PC-9 (cell line): ENCODE measurements around the gene ALDH3A1. TPM values are rescaled to one million over a fixed set of nuclear protein-coding genes. Genes with fewer than 3 reads are reported as not detected.

Experiments
- BruUV-seq: library from RNA; stranded (reverse); fragments of 400-500 nt; replicated peaks from 2 replicates; lab custom pipeline; 2021; lab: Mats Ljungman, UMichigan
- CTCF ChIA-PET: fragments of 300-600 bp; sonication (Branson Sonifier 250); formaldehyde crosslinking; loops from one replicate; lab custom pipeline; 2022; ENCODE audit warnings: antibody characterized with exemption; lab: Charles Lee
- POLR2A ChIA-PET: fragments of 300-600 bp; sonication (Branson Sonifier 250); formaldehyde crosslinking; loops from one replicate; lab custom pipeline; 2022; ENCODE audit warnings: antibody characterized with exemption; ENCODE audit not compliant: unreplicated experiment; lab: Charles Lee
- DNase-seq, 2 experiments: peaks; one replicate each; pipeline versions ENCODE4 v3.0.0 to v3.0.0-alpha.2; 2015 to 2022; ENCODE audit warnings: mixed read lengths in 1 of 2
- H2AFZ ChIP-seq: fragments of 200-600 bp; sonication (generic); 2 replicates; pipeline ENCODE4 v1.8.1; 2017; ENCODE audit warnings: antibody characterized with exemption
- H3F3A ChIP-seq: fragments of 200-600 bp; sonication (generic); 2 replicates; pipeline ENCODE4 v1.8.1; 2017; ENCODE audit warnings: antibody characterized with exemption, mild to moderate bottlenecking, low read depth; ENCODE audit not compliant: insufficient read depth
- H3K27ac ChIP-seq: fragments of 200-600 bp; sonication (generic); 2 replicates; pipeline ENCODE4 v1.6.1; 2016; ENCODE audit warnings: mixed run types
- H3K27me3 ChIP-seq: fragments of 200-600 bp; sonication (generic); 2 replicates; pipeline ENCODE4 v1.6.1; 2016; ENCODE audit warnings: low read depth, mixed run types; ENCODE audit not compliant: insufficient read depth
- H3K36me3 ChIP-seq: fragments of 200-600 bp; sonication (generic); 2 replicates; pipeline ENCODE4 v1.6.1; 2016; ENCODE audit warnings: low read depth, mixed run types
- H3K4me1 ChIP-seq: fragments of 200-600 bp; sonication (generic); replicated peaks from 2 replicates; pipeline ENCODE4 v1.6.1; 2016; ENCODE audit warnings: mixed run types; ENCODE audit not compliant: insufficient read depth
- H3K4me2 ChIP-seq: fragments of 200-600 bp; sonication (generic); 2 replicates; pipeline ENCODE4 v1.6.1; 2017; ENCODE audit warnings: mixed run types
- H3K4me3 ChIP-seq: fragments of 200-600 bp; sonication (generic); 2 replicates; pipeline ENCODE4 v1.6.1; 2016; ENCODE audit warnings: mixed run types
- H3K79me2 ChIP-seq: fragments of 200-600 bp; sonication (generic); 2 replicates; pipeline ENCODE4 v1.6.1; 2017; ENCODE audit warnings: low read depth, mixed run types
- H3K9me2 ChIP-seq: fragments of 200-600 bp; sonication (generic); 2 replicates; pipeline ENCODE4 v1.8.1; 2017; ENCODE audit warnings: mild to moderate bottlenecking; ENCODE audit not compliant: insufficient read depth
- H3K9me3 ChIP-seq: fragments of 200-600 bp; sonication (generic); 2 replicates; pipeline ENCODE4 v1.8.1; 2016; ENCODE audit warnings: low read depth; ENCODE audit not compliant: insufficient read depth
- H4K20me1 ChIP-seq: fragments of 200-600 bp; sonication (generic); 2 replicates; pipeline ENCODE4 v1.8.1; 2017; ENCODE audit not compliant: insufficient read depth
- CTCF ChIP-seq: fragments of 200-600 bp; sonication (generic); conservative IDR thresholded peaks from 2 replicates; pipeline ENCODE4 v1.6.1; 2017; ENCODE audit warnings: mixed run types, antibody characterized with exemption, mild to moderate bottlenecking, moderate library complexity
- EZH2 ChIP-seq: fragments of 200-600 bp; sonication (generic); IDR thresholded peaks from 2 replicates; pipeline ENCODE4 v1.8.0; 2017; ENCODE audit warnings: antibody characterized with exemption, low read depth
- intact Hi-C: fragments of 100-400 bp; cut with micrococcal nuclease; formaldehyde crosslinking; loops from one replicate; pipeline ENCODE4 v1.10.0; 2022; ENCODE audit not compliant: unreplicated experiment
- total RNA-seq: library from RNA; stranded (reverse); gene quantifications from 2 replicates; pipeline ENCODE4 v1.2.3, GENCODE V29; 2021

Gene ALDH3A1
- total RNA-seq, 1 experiment from 2014 or later, result 1,620 TPM

- peaks cover 27% of the 10 kb centered on the region for H3K79me2 ChIP-seq
- H4K20me1 ChIP-seq, result no peaks in the 10 kb centered on the region
- no peak overlapping the region for H3K4me3 ChIP-seq
- intact Hi-C loops, result no loop called here
- H3K4me1 ChIP-seq, result peaks cover 45% of the 10 kb centered on the region
- H3K36me3 ChIP-seq, result peaks cover 3% of the 10 kb centered on the region; the same call in 1 of the 2 replicates
- H3K4me2 ChIP-seq, result peak overlapping the region; percentile 95
- H3K27ac ChIP-seq, result peak overlapping the region; percentile 31
- no peaks in the 10 kb centered on the region for H3K27me3 ChIP-seq
- ChIA-PET CTCF (interaction anchor here (0.5 kb wide), 1 partner anchor 10 kb away, joined by 3 read pairs; no protein-coding TSS in a partner anchor), POLR2A (no interaction called here)
- 0 out of 2 replicates have a peak, but pooled peaks have one; percentile 33 for TF ChIP-seq CTCF
- TF ChIP-seq EZH2, result no peak
- H3K9me2 ChIP-seq, result no peaks in the 10 kb centered on the region
- no peak for DNase-seq
- H3F3A ChIP-seq, result peaks cover 57% of the 10 kb centered on the region
- BruUV-seq, result no TSS peak
- H2AFZ ChIP-seq, result no peak overlapping the region
- no peaks in the 10 kb centered on the region for H3K9me3 ChIP-seq
Measured at GRCh38 chr17:19744922-19745757, 3.0 kb downstream of the ALDH3A1 start.

GRCh38 chr17:19744492-19744891, 3.6 kb downstream of the ALDH3A1 start:
- H3K27ac ChIP-seq, result no peak overlapping the region
- no peaks in the 10 kb centered on the region for H4K20me1 ChIP-seq
- H3K4me3 ChIP-seq, result no peak overlapping the region
- peaks cover 51% of the 10 kb centered on the region for H3F3A ChIP-seq
- ChIA-PET POLR2A (no interaction called here), CTCF (no interaction called here)
- H3K4me1 ChIP-seq, result peaks cover 39% of the 10 kb centered on the region
- H3K27me3 ChIP-seq, result no peaks in the 10 kb centered on the region
- no peak for DNase-seq
- no TSS peak for BruUV-seq
- H3K9me2 ChIP-seq, result no peaks in the 10 kb centered on the region
- H3K9me3 ChIP-seq, result no peaks in the 10 kb centered on the region
- intact Hi-C loops, result no loop called here
- H3K4me2 ChIP-seq, result no peak overlapping the region
- no peak overlapping the region for H2AFZ ChIP-seq
- H3K36me3 ChIP-seq, result peaks cover 3% of the 10 kb centered on the region; the same call in 1 of the 2 replicates
- peaks cover 27% of the 10 kb centered on the region for H3K79me2 ChIP-seq
- TF ChIP-seq EZH2, result no peak
- no peak for TF ChIP-seq CTCF

- Histone ChIP-seq H3K36me3 (peaks cover 3% of the 10 kb centered on the region; the same call in 1 of the 2 replicates), H3K79me2 (peaks cover 27% of the 10 kb centered on the region), H2AFZ (no peak overlapping the region), H3F3A (peaks cover 45% of the 10 kb centered on the region), H3K9me3 (no peaks in the 10 kb centered on the region), H3K27me3 (no peaks in the 10 kb centered on the region), H3K9me2 (no peaks in the 10 kb centered on the region), H3K4me2 (no peak overlapping the region), H3K4me1 (peaks cover 28% of the 10 kb centered on the region), H4K20me1 (no peaks in the 10 kb centered on the region), H3K27ac (no peak overlapping the region), H3K4me3 (no peak overlapping the region)
- TF ChIP-seq EZH2, result no peak
- DNase-seq, result no peak
- POLR2A ChIA-PET, result interaction anchor here (1.3 kb wide), 1 partner anchor 9 kb away, joined by 7 read pairs; no protein-coding TSS in a partner anchor
- CTCF ChIA-PET, result no interaction called here
- no TSS peak for BruUV-seq
- intact Hi-C loops, result no loop called here
Measured at GRCh38 chr17:19743101-19744100, 4.7 kb downstream of the ALDH3A1 start.
